Lung (tissue), 12 donors: ENCODE results near the gene SEM1. TPM values are rescaled to one million over a fixed set of nuclear protein-coding genes. Genes with fewer than 3 reads are reported as not detected.

Experiments
- ATAC-seq: fragments of 200-7000 bp; cut with Tn5 transposase; one replicate; pipeline ENCODE4 v1.9.1; 2020; ENCODE audit warnings: moderate number of reproducible peaks; ENCODE audit not compliant: insufficient read depth, low FRiP score
- DNase-seq, 3 donors: peaks; one replicate each; pipeline ENCODE4 v3.0.0-alpha.2; 2013 to 2017
- H3K27ac ChIP-seq, 2 donors: one replicate each; pipeline ENCODE4 v1.5.1; 2013; ENCODE audit warnings: mild to moderate bottlenecking in 2 of 2, moderate library complexity in 2 of 2, control low read depth in 1 of 2, inconsistent platforms in 1 of 2, low read depth in 1 of 2, low read length in 1 of 2
- H3K27me3 ChIP-seq, 3 donors: one replicate each; pipeline ENCODE4 v1.5.1; 2013; ENCODE audit warnings: low read length in 2 of 3; ENCODE audit not compliant: control insufficient read depth in 3 of 3, insufficient read depth in 3 of 3
- H3K36me3 ChIP-seq, 4 donors: one replicate each; pipeline ENCODE4 v1.5.1; 2013; ENCODE audit warnings: low read length in 4 of 4, mild to moderate bottlenecking in 1 of 4, moderate library complexity in 1 of 4; ENCODE audit not compliant: control insufficient read depth in 4 of 4, insufficient read depth in 4 of 4
- H3K4me1 ChIP-seq, 5 donors: one replicate each; pipeline ENCODE4 v1.5.1; 2013; ENCODE audit warnings: low read length in 5 of 5, mild to moderate bottlenecking in 2 of 5, moderate library complexity in 1 of 5; ENCODE audit not compliant: control insufficient read depth in 5 of 5, insufficient read depth in 5 of 5
- H3K4me3 ChIP-seq: one replicate; pipeline ENCODE4 v1.5.1; 2013; ENCODE audit warnings: mild to moderate bottlenecking, control low read depth, moderate library complexity
- H3K9ac ChIP-seq, 2 donors: one replicate each; pipeline ENCODE4 v1.5.1; 2013; ENCODE audit warnings: low read length in 2 of 2, control low read depth in 1 of 2; ENCODE audit not compliant: insufficient read depth in 1 of 2
- H3K9me3 ChIP-seq, 4 donors: one replicate each; pipeline ENCODE4 v1.5.1; 2013; ENCODE audit warnings: low read length in 3 of 4, mild to moderate bottlenecking in 1 of 4, moderate library complexity in 1 of 4; ENCODE audit not compliant: control insufficient read depth in 4 of 4, insufficient read depth in 3 of 4
- CTCF ChIP-seq: IDR thresholded peaks from 2 replicates; pipeline ENCODE4 v1.5.1; 2012; ENCODE audit warnings: mild to moderate bottlenecking; ENCODE audit errors: control extremely low read depth, extremely low read depth
- WGBS, 2 donors: extraction: QIAGEN DNeasy Blood & Tissue Kit; methylation state at CpG; one replicate each; pipeline ENCODE4 v1.1.7; 2013; 5-methylcytosine and 5-hydroxymethylcytosine counted together
- polyA plus RNA-seq, 2 donors: library from polyadenylated mRNA; stranded (reverse); fragments of 200-250 nt; gene quantifications; one replicate each; pipeline ENCODE4 v1.2.1, GENCODE V29; 2013
- total RNA-seq, 2 donors: library from RNA; depleted of rRNA in 1 of 2; stranded (reverse); fragments of >200 nt in 1 of 2; gene quantifications; one replicate each; pipeline ENCODE4 v1.2.1, GENCODE V29; 2014 to 2021
- donor health status: control.
- donor health status: control.
- donor health status: Bipolar disorder and iron deficiency.
- donor health status: healthy.
- donor health status: DM: yes; HTN: yes; CAD: no.

Gene SEM1
- total and polyA plus RNA-seq, 4 donors: 47.0 to 190 (median 64.0) TPM

- H3K4me3 ChIP-seq: no peak overlapping the region
- no peak for TF ChIP-seq CTCF
- no peak overlapping the region for H3K9ac ChIP-seq
- H3K27ac ChIP-seq: no peak overlapping the region
- DNase-seq (no peak), ATAC-seq (no peak)
- H3K36me3 ChIP-seq: peaks cover 2 to 18% (median 4%) of the 10 kb centered on the region in 4 donors
- no peaks in the 10 kb centered on the region for H3K9me3 ChIP-seq
- H3K4me1 ChIP-seq: peaks cover 0 to 7% (median 0%) of the 10 kb centered on the region in 5 donors
- 95 to 98% methylated on average over 1 of the region's 1 CpG for WGBS, 2 donors
- H3K27me3 ChIP-seq: no peaks in the 10 kb centered on the region
Measured at GRCh38 chr7:96689414-96689813, 20.2 kb downstream of the SEM1 start.

- H3K9ac ChIP-seq: no peak overlapping the region
- H3K4me3 ChIP-seq: no peak overlapping the region
- DNase-seq (no peak), ATAC-seq (no peak)
- H3K9me3 ChIP-seq: no peaks in the 10 kb centered on the region
- peaks cover 0 to 5% (median 0%) of the 10 kb centered on the region in 5 donors for H3K4me1 ChIP-seq
- TF ChIP-seq CTCF: no peak
- no peak overlapping the region for H3K27ac ChIP-seq
- no peaks in the 10 kb centered on the region for H3K27me3 ChIP-seq
- H3K36me3 ChIP-seq: peaks cover 0 to 3% (median 2%) of the 10 kb centered on the region in 4 donors
Measured at GRCh38 chr7:96686305-96686704, 23.3 kb downstream of the SEM1 start.

GRCh38 chr7:96685755-96686154, 23.9 kb downstream of the SEM1 start:
- no peak overlapping the region for H3K27ac ChIP-seq
- peaks cover 0 to 5% (median 0%) of the 10 kb centered on the region in 5 donors for H3K4me1 ChIP-seq
- no peak for ATAC-seq
- no peak overlapping the region for H3K4me3 ChIP-seq
- TF ChIP-seq CTCF: no peak
- 81 to 90% methylated on average over 1 of the region's 1 CpG for WGBS, 2 donors
- no peak for DNase-seq
- H3K36me3 ChIP-seq: peaks cover 0 to 3% (median under 1%) of the 10 kb centered on the region in 4 donors
- H3K27me3 ChIP-seq: no peaks in the 10 kb centered on the region
- no peaks in the 10 kb centered on the region for H3K9me3 ChIP-seq
- H3K9ac ChIP-seq: no peak overlapping the region

GRCh38 chr7:96685353-96685752, 24.3 kb downstream of the SEM1 start:
- Histone ChIP-seq H3K9me3 (no peaks in the 10 kb centered on the region), H3K36me3 (peaks cover 0 to 3% (median under 1%) of the 10 kb centered on the region in 4 donors), H3K27ac (no peak overlapping the region), H3K27me3 (no peaks in the 10 kb centered on the region), H3K9ac (no peak overlapping the region), H3K4me3 (no peak overlapping the region), H3K4me1 (peaks cover 0 to 5% (median 0%) of the 10 kb centered on the region in 5 donors)
- DNase-seq (no peak), ATAC-seq (no peak)
- 41 to 53% methylated on average over 3 of the region's 3 CpGs for WGBS, 2 donors
- TF ChIP-seq CTCF: no peak
